Measurements from ENCODE around the gene BCR.
A peak's percentile ranks its signal among the peaks of the same experiment; 100 is the strongest.

The BCR gene

DNA sequence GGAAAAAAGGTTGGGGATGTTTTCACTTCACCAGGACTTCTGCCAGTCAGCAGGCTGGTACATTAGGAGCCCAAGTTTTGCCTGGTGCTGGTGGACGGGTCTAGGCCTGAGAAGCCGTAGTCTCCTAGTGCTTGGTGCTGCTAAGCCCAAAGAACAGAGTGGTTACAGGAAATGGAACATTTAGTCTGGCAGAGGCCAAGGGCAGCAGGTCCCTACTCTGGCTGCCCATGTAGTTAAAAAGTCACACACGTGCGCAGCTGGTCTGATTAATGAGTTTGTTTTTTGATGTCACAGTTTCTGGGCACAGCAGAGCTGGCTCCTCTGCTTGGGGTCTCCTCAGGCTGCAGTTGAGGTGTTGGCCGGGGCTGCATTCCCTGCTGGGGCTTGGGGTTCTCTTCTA lies 20.6 kb downstream of the BCR start:
- no peak for DNase-seq (ENCODE audit: low read depth)

DNA sequence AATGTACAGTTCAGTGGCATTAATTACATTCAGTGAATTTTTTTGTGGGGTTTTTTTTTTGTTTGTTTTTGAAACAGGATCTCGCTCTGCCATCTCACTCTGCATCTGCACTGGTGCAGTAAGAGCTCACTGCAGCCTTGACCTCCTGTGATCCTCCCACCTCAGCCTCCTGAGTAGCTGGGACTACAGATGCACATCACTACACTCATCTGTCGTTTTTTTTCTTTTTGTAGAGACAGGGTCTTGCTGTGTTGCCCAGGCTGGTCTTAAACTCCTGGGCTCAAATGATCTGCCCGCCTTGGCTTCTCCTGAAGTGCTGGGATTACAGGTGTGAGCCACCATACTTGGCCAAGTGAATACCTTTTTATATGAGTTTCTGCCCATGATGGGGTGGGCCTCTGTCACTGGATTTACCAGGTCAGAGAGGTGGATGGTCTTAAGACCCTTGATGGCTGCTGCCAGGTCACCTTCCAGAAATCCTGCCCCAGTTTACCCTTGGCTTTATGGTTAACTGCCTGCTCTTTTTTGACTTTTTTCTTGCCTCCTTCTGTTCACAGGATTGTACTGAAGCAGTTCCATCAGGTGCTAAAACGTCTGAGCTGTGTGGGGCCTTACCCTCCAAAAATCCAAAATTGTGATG lies 22.6 kb downstream of the BCR start:
- DNase-seq (ENCODE audit: low read depth): no peak

DNA sequence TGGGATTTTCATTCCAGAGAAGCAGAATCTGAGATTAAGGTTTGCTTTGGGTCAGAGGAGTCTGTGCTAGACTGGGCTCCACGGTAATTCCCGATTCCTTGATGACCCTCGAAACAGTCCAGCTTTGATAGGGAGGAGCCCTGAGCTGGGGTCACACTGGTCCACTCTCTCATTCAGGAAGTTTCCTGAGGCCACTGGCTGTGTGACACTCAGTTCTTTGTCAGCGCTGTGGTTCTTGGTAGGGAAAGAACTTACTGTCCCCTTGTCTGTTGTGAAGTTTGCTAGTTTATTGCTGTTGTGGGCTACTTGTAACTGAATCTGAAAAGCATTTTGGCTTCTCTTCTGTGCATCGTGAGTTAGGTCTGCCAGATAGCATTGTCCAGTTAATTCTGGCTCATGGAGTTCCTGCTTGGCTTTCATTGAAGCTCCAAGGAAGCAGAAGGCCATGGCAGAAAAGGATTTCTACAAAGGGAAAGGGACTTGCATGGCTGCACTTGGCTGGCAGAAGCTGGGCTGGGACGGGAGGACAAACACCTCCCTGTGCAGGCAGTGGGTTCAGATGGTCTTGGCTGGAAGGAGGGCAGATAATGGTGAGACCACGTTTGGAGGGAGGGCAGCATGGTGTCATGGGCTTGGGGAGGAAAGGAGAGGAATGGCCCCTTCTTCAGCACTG lies 23.3 kb downstream of the BCR start:
- DNase-seq (ENCODE audit: low read depth): no peak

DNA sequence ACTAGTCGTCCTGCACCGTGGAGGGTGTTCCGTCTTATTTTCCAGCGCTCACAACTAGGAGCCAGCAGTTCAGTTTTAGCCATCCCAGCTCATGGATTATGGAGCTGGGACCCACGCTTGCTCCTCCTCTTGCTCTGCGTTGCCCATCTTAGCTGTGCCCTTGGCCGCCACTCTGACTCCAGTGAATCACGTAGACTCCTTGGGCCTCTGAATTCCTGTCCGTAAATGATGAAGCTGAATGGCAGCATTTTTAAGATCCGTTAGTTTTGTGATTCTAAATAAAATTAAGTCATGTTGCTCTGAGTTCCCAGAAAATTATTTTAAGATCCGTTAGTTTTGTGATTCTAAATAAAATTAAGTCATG lies 23.8 kb downstream of the BCR start:
- no peak for DNase-seq (ENCODE audit: low read depth)

DNA sequence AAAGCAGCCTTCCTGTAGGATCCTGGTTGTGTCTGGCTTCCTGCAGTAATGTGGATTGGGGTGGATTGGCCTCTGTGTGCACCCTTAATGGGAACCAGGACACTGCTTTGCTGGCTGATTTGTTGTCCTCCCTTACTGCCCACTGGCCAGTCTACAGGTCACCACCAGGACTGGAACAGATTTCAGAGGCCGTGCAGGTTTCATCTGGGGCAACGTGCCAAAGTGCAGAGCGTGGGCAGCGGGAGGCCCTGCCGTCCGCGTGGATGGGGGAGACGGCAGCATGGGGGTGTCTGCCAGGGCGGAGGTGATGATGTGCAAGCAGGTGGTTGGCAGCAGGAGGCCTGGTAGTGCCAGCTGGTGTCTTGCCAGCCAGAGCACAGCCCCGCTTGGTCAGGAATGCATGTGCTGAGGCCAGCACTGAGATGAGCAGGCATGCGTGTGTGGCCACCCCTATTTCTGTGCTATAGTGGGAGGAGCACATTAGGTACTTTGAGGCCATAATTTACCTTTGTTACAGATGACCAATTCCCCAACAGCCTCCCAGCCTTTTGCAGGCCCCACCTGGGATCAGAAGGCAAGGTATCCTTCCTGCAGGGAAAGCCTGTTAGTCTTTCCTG lies 24.3 kb downstream of the BCR start:
- no peak for DNase-seq (ENCODE audit: low read depth)

DNA sequence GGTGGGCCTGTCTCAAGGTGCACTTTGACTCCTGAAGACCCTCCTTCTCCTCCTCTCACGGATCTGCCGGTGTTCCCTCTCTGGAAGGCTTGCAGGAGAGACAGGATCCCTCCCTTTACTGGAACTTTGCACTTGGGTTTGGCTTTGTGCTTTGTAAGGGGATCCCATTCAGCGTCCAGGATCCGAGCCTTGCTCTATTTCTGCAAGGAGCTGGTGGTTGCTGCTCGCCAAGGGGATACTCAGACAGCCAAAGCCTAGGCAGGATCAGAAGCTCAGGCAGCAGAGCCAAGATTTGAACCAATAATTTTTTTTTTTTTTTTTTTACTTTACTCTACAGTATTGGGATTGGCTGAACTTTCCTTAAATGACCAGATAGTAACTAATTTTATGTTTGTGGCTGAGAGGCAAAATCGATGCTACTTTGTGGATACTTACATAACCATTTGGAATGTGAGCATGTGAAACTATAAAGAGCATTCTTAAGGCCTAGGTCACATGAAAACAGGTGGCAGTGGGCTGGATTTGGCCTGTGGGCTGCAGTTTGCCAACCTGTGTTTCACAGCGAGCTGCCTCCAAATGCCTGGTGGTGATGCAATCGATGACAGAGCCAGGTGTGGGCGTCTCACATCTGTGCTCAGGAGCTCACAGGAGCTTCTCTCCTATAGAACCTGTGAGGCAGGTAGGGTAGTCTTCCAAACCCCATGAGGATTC lies 25.2 kb downstream of the BCR start:
- no peak for DNase-seq (ENCODE audit: low read depth)

DNA sequence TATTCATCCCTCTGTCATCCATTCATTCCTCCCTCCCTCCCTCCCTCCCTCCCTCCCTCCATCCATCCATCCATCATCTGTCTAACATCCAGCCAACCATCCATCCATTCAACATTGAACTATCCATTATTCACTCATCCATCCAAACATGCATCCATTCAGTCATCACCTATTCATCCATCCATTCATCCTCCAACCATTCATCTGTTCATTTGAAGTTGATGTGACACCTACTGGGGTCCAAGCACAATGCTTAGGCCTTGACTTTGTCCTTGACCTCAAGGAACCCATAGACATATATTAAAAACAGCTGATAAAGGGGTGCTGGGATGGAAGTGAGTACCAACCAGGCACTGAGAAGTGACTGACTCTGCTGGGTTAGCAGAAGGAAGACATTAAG lies 26.6 kb downstream of the BCR start:
- no peak for DNase-seq (ENCODE audit: low read depth)

DNA sequence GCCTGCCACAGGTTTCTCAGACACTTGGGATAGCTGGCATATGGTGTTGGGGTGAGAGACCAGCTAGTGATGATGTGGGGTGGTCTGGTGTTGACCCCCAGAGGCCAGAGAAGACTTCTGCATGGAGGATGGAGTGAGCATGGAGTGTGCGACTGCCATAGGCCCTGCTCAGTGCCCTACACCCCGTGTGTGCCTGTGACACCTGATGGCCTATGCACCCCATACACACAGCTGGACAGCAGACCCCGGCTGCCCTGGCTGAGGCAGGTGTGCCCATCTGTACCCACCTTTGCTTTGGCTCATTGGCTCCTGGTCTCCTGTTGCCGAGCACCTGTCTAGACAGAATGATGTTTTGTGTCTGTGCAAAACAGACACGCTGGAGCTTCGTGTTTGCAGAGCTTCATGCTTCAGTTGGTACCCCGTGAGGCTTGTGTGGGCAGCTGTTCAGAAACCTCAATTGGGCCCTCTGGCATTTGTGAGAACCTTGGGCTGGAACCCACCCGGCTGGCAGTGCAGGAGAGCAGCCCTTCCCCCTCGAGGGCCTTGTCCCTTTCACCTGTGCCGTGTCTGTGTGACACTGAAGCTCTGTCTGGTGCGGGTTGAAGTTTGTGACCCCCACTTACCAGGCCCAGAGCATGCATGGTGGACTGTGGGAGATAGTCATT lies 27.6 kb downstream of the BCR start:
- DNase-seq (ENCODE audit: low read depth): no peak

DNA sequence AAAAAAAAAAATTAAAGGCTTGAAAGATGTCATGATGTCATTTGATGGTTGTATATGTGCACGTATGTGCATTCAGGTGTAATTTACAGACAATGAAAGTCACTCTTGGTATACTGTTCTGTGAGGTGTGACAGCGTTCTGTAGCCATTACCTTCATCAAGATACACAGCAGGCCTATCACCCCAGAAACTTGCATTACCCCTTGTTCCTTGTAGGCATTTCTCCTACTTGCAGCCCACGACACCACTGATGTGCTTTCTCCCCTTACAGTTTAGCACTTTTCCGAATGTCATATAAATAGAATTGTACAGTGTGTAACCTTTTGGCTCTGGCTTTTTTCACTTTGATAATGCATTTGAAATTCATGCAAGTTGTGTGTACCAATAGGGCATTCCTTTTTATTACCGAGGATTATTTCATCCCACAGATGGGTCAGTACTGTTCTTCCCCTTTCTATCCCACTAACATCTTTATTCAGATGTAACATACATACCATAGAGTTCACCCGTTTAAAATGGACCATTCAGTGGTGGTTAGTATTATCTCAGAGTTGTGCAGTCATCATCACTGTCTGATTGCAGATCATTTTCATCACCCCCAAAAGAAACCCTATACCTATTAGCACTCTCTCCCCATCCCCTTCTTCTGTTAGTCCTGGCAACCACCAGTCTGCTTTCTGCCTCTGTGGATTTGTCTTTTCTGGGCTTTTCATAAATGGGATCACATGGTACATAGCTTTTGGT lies 30.3 kb downstream of the BCR start:
- no peak for DNase-seq (ENCODE audit: low read depth)

DNA sequence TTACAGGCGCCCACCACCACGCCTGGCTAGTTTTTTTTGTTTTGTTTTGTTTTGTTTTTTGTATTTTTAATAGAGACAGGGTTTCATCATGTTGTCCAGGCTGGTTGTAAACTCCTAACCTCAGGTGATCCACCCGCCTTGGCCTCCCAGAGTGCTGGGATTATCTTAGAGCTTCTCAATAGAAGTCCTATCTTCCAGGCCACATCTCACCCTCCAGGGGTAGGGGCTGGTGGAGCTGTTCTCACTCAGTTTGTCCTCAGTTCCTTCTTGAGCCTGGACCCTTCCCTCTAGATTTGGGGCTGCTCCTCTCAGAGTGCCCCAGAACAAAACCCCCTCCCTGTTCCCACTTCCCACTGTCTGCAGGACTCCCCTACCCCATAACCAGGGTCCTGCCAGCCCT lies 31.3 kb downstream of the BCR start:
- no peak for DNase-seq (ENCODE audit: low read depth)

DNA sequence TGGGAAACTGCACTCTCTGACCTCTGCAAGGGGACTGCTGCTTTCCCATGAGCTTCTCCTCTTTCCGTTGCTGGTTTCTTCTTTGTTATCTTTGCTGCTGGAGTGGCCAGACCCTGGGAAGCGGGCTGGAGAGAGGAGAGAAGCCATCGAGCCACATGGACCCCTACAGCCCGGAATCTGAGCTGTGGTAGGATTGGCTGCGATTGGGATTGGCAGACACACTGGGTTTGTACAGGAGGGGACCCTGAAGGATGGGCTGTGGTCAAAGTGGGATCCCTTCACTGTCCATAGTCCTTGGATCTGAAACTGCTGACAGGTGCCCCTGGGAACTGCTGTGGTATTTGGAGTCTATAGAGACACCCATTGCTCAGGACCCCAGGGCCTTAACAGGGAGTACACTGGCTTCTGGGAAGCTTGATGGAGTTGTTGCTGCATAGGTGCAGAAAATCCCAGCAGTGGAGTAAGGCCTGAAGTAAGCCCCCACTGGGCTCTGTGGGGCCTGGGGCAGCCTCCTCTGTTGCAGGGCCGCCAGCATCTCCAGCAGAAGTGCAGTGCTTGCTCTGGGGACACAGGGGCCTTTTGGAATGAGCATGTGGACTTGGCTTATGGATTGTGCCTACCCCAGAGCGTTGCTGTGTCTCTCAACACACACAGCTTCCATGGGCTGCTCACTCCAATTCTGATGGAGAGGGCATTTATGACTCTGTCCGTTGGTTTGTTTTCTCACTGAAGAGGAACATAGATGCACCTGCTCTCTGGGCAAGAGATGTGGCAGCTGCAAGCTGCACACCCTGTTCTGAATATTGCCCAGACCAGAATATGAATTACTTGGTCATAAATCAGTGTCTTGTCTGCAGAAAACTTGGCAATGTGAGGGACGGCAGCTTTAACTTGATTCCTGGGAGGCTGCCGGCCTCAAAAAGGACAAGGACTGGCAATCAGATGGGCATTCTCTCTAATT lies 32.0 kb downstream of the BCR start:
- DNase-seq (ENCODE audit: low read depth): no peak

DNA sequence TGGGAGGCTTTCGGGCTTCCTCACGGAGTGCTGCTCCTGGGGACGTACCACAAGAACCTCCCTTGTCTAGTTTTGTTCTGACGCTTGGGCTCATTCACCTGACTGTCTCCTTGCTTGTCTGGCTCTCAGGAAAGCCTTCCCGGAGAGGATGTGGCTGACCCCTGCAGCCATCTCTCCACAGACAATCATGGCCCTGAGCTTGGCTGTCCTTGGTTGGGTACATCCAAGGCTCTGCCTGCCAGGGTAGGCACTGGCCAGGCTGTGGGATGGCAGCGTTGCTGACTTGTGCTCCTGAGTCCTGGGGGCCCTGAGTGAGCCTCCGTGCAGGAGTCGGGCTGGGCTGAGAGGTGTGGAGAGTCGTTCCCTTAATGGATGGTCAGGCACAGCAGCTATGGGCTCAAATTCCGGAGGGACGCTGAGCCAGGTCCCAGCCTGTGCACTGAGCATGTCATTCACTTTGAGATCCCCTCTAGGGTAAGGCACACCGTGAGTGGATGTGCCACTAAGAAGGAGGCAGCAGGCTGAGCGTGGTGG lies 32.8 kb downstream of the BCR start:
- DNase-seq (ENCODE audit: low read depth): no peak

DNA sequence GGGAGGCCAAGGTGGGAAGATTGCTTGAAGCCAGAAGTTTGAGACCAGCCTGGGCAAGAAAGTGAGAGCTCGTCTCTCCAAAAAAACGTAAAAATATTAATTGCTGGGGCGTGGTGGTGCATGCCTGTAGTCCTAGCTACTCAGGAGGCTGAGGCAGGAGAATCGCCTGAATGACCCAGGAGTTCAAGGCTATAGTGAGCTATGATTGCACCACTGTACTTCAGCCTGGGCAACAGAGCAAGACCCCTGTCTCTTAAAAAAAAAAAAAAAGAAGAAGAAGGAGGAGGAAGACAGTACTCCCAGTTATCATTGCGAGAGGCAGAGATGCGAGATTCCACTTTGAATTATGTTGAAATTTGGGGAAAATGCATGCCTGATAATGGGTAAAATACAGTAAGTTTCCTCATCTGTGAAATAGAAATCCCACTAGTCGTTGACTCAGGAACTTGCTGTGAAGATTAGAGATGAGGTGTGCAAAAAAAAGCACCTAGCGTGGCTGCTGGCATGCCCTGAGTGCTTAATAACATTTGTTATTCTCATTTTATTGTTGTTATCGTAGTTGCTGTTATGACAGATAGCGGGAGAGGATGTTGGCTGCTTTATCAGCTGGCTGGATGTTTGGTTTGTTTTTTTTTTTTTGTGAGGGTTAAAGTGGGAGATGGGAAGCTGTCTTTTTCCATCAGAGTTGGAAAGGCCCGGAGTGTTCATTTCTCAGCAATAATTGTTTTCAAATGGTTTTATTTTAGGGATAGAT lies 33.4 kb downstream of the BCR start:
- no peak for DNase-seq (ENCODE audit: low read depth)

DNA sequence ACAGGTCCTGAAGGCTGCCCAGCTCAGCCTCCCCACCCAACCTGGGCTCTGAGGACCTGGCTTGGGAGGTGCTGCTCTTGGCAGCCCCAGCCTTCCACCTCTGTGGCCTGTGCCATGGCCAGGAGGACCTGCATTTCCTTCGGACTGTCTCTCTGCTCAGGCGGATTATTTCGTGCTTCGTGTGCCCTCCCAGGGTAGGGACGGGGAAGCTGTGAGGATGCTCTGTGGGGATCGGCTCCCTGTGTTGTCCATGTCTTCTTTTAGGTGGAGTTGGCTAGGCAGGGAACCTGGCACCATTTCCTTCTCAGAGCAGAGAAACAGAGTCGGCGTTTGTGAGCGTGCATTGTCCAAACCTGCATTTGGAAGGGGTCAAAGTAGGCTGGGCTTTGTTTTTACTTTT lies 34.1 kb downstream of the BCR start:
- no peak for DNase-seq (ENCODE audit: low read depth)

DNA sequence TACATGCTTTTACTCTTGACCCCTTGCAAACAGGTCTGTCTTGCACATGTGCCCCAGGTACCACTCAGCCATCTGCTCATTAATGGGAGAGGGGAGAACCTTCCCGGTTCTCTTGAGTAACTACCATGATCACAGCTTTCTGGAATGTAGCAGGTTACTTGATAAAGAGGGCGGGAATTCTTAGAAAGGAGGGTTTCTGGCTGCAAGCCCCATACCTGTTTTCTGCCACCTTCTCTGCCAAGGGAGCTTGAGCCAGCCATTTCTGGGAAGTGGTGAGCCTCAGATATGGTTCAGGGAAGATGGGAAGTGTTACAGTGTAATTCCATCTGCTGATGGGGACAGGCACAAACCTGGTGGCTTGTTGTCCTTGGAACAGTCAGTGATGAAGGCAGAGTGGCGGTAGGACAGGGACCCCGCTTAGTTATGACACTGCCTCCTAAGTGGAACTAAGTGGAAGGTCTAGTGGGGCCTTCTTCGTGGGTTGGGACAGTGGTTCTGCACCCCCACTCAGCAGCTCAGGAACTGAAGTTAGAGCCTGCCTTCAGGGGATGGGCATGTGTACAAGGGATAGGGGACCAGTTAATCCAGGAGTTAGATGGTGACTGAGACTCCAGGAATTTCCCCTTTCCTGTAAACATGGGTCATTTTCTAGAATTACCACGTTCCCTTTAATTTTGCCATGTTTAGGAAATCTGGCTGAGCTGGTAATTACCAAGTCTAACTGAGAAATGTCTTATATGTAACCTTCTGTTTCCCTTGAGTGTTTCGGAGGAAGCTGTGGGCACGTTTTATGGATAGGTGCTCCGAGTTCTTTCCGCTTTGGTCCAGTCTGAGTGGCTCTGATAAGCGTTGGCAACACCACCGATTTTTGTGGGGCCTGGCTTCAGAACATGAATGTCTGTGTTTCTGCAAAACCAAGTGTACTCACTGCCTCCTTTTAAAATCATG lies 35.3 kb downstream of the BCR start:
- DNase-seq (ENCODE audit: low read depth): no peak

DNA sequence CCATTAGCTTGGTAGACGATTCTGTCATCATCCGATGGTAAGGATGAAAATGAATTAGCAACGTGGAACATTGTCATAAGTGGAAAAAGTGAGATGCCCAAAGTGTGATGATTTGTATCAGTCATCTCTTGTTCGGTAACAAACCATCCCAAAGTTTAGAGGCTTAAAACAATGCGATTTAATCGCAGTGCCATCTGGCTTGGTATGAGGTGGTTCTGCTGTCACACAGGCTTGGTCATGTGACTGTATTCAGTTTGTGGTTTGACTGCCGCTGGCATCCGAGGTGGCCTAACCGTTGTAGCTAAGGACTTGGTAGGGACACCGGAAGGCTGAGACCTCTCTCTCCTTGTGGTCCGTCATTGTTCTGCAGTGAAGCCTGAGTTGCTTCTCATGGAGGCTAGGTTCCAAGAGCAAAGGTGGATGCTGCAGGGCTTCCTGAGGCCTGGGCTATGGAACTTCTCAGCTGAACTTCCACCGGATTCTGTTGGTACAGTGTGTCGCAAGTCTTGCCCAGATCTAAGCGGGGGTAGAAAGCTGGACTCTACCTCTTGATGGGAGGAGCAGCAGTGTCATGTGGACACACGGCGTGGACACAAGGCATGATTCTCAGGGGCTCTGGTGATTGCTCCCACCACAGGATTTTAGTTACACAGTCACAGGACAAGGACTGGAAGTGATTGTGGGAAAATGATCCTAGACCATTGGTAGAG lies 36.3 kb downstream of the BCR start:
- peak; percentile 24 for DNase-seq (ENCODE audit: low read depth)

DNA sequence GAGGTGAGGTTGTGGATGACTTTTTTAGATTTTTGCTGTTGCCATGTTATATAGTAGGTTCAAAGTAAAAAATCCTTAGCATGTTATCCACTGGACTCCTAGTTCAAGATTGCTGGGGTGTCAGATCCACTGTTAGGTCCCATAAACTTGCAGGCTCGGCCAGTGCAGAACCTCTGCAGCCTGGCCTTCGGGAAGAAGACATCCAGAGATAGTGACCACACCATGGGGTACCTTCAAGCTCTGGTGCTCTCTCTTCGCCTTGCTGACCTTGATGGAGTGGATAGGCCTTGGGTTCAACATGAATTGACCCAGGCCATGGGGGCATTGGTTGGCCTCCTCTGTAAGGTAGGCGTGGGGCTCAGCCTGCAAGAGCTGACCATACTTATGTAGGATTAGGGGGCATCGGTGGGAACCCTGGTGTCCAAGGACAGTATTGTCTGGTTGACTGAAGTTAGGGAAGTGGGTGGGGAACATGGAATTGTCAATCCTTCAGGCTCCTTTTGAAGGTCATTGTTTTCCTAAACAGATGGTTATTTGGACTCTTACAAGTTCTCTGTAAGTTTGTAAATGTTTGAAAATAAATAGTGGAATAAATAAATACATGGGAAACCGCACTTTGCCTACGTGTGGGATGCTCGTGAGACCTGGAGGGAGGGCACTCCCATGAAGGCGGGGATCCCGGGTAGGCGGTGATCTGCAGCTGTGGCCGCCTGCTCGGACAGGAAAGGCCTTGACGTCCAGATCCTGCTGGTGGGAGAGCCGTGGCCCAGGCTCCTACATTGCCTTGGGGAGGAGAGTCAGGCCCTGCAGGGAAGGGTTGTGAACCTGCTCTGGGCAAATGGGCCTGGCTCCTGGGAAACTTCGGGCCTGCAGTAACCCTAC lies 37.1 kb downstream of the BCR start:
- DNase-seq (ENCODE audit: low read depth): no peak

All from stimulated activated CD8-positive, alpha-beta memory T cell treated with anti-CD3 and anti-CD28 coated beads, Interleukin-4, amount 100 ng/mL, for 24 hours (primary cell).